Mammary epithelial cell (primary cell): ENCODE measurements around the gene NDUFB3.

Experiments
- EZH2 ChIP-seq: IDR thresholded peaks from 2 replicates; pipeline ENCODE4 v1.6.1; 2012; ENCODE audit warnings: low read length, inconsistent platforms, borderline replicate concordance
- TF ChIP-seq, protein P1 (sequence below), 2 donors: IDR thresholded peaks in 1 of 2; conservative IDR thresholded peaks in 1 of 2; 2 replicates each; pipeline ENCODE4 v1.5.1; 2011 to 2012; ENCODE audit warnings: inconsistent platforms in 2 of 2, low read length in 2 of 2, mild to moderate bottlenecking in 2 of 2, control low read depth in 1 of 2, low read depth in 1 of 2; ENCODE audit not compliant: insufficient read depth in 1 of 2; ENCODE audit errors: extremely low read depth in 1 of 2

DNA sequence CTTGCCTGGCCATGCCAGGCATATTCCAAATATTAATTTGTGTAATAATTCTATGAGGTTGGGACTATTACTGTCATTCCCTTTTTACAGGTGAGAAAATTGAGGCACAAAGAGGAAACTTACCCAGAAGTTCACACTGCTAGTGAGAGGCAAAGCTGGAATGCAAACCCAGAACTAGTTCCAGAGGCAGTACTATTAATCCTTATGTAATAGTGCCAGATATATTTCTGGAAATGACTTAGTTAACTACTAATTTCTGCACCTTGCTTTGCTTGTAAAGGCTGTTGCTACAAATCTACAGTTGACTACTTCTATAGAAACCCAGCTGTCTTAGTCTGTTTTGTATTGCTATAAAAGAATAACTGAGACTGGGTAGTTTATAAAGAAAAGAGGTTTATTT lies 38.8 kb downstream of the NDUFB3 start:
- TF ChIP-seq, protein P1, sequence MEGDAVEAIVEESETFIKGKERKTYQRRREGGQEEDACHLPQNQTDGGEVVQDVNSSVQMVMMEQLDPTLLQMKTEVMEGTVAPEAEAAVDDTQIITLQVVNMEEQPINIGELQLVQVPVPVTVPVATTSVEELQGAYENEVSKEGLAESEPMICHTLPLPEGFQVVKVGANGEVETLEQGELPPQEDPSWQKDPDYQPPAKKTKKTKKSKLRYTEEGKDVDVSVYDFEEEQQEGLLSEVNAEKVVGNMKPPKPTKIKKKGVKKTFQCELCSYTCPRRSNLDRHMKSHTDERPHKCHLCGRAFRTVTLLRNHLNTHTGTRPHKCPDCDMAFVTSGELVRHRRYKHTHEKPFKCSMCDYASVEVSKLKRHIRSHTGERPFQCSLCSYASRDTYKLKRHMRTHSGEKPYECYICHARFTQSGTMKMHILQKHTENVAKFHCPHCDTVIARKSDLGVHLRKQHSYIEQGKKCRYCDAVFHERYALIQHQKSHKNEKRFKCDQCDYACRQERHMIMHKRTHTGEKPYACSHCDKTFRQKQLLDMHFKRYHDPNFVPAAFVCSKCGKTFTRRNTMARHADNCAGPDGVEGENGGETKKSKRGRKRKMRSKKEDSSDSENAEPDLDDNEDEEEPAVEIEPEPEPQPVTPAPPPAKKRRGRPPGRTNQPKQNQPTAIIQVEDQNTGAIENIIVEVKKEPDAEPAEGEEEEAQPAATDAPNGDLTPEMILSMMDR (conservative IDR thresholded peaks at IDR 0.05 in 1 of 2, IDR thresholded peaks at IDR 0.05 in 1 of 2; ENCODE audit: extremely low read depth in 1 of 2, insufficient read depth in 1 of 2, low read depth in 1 of 2, low read length in 2 of 2): no peak
- no peak for TF ChIP-seq EZH2
